ENCODE measurements around the gene CST7.

GRCh38 chr20:24954566-24954965, 5.5 kb downstream of the CST7 start:
- TF ChIP-seq CTCF (IDR thresholded peaks at IDR 0.05) = no peak
- no peak for TF ChIP-seq POLR2A (IDR thresholded peaks at IDR 0.05)

Measured in right lobe of liver (tissue), 4 donors.